ENCODE results near the gene CDIP1. TPM values are rescaled to one million over a fixed set of nuclear protein-coding genes. Genes with fewer than 3 reads are reported as not detected.

The CDIP1 gene
- total RNA-seq, 1 experiment from 2014 or later = 17.2 TPM

- DNase-seq (ENCODE audit: low spot score) = no peak
- in situ Hi-C loops (cut with HindIII; ENCODE audit: low sequenced_read_pairs) = loop anchor here (25.0 kb wide), 1 partner anchor 168 kb away; the partner anchor contains the start of gene NUDT16L1
These were observed 19.1 kb downstream of the CDIP1 start for GRCh38 chr16:4519274-4520058.

- in situ Hi-C loops (cut with HindIII; ENCODE audit: low sequenced_read_pairs) = loop anchor here (25.0 kb wide), 1 partner anchor 169 kb away; the partner anchor contains the start of gene NUDT16L1
- peak; percentile 89 for DNase-seq (ENCODE audit: low spot score)
These were observed 20.5 kb downstream of the CDIP1 start for GRCh38 chr16:4517812-4518680.

GRCh38 chr16:4515611-4516233 lies 22.9 kb downstream of the CDIP1 start:
- peak; percentile 25 for DNase-seq (ENCODE audit: low spot score)
- in situ Hi-C loops (cut with HindIII; ENCODE audit: low sequenced_read_pairs) = loop anchor here (25.0 kb wide), 1 partner anchor 172 kb away; the partner anchor contains the start of gene NUDT16L1

DNA sequence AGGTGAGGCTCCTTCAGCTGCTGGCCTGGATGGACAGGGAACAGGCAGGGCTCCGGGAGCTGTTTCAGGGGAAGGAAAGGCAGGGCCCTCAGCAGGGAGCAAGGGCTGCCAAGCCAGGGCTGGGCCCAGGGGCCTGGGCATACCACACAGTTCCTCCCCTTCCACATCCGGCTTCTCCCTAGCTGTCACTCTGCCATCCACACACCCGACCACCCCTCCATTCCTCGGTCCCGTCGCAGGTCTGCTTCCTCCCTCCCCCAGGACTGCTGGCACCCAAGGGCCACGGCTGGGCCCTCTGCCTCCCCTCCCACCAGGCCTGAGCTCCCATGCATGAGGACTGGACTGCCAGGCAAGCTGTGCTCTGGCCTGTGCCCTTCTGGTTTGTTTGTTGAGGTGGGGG lies 24.0 kb downstream of the CDIP1 start:
- in situ Hi-C loops (cut with HindIII; ENCODE audit: low sequenced_read_pairs) = loop anchor here (25.0 kb wide), 1 partner anchor 173 kb away; the partner anchor contains the start of gene NUDT16L1
- peak; percentile 27 for DNase-seq (ENCODE audit: low spot score)

DNA sequence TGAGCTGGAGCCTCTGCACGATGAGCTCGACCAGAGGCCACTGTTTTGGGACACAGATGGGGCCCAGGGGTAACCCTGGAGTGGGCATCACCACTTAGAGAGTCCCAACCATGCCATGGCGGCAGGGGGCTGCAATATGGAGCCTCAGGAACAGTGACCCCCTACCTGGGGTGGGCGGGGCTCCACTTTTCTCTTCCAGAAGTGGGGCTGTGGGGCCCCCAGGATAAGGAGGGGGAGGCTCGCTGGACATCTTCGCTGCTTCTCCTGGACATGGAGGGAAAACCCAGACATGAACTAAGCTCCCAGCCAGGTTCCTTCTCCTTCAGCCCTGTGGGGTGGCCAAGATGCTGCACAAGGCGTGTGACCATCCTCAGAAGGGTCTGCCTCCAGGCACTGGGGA lies 24.7 kb downstream of the CDIP1 start:
- in situ Hi-C loops (cut with HindIII; ENCODE audit: low sequenced_read_pairs) = loop anchor here (25.0 kb wide), 1 partner anchor 173 kb away; the partner anchor contains the start of gene NUDT16L1
- no peak for DNase-seq (ENCODE audit: low spot score)

DNA sequence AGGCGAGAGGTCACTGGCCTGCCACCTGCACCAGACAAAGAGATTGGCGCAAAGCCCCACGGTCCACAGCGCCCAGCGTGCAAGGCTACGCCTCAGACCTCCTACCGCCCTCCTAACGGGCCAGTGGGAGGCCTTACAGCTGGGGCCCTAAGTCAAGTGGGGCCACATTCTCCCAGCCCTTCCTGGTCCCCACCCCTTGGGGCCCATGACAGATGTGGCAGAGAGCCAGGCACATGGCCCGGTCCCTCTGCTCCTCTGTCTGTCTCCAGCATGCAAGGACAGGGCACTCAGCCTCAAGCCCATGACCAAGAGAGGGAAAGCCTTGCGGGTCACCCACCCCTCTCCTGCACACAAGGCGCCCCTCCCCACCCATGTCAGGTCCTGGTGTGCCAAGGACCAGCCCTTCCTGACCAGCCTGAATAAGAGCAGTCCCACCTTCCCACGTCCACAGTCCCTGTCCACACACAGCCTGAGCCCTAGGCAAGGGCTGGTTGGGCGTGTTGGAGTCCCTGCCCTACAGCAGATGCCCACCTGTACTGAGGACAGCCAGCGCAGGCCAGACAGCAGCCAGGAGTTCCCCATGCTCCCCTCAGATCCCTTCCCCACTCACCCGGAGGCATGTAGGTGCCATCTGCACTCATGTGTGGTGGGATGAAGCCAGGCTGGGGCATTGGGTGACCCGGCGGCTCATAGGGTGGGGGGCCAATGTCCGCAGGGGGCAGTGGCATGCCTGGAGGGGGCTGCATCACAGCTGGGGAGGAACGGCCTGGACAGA lies 25.3 kb downstream of the CDIP1 start:
- in situ Hi-C loops (cut with HindIII; ENCODE audit: low sequenced_read_pairs) = loop anchor here (25.0 kb wide), 1 partner anchor 174 kb away; the partner anchor contains the start of gene NUDT16L1
- peak; percentile 41 for DNase-seq (ENCODE audit: low spot score)

- in situ Hi-C loops (cut with HindIII; ENCODE audit: low sequenced_read_pairs) = loop anchor here (25.0 kb wide), 1 partner anchor 175 kb away; the partner anchor contains the start of gene NUDT16L1
These were observed 26.1 kb downstream of the CDIP1 start for GRCh38 chr16:4512473-4512872.

DNA sequence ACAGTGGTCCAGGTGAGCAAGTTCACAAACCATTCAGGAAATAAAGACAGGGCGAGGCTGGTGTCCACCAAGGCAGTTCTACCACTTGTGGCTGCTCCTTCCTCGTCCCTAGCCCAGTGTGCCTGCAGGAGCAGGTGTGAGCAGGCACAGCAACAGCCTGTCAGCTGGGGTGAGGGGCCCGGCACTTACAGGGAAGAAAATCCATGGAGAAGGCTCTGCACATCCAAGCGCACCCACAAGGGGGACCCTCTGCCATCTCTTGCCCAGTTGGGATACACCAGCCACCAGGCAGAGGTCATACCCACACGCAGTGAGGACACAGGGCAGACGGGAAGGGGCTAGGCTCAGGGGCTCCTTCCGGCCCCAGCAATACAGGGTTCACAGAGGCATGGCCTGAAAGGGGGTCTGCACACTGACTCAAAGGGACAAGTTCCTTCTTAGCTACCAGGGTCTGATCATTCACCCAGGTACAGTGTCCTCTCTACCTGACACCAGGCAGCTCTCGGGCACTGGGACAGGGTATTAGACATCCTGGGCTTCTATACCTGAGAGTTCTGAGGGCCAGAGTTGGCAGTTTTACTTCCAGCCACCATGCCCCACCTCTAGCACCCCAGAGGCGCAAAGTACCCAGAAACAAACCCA lies 27.0 kb downstream of the CDIP1 start:
- in situ Hi-C loops (cut with HindIII; ENCODE audit: low sequenced_read_pairs) = loop anchor here (25.0 kb wide), 1 partner anchor 176 kb away; the partner anchor contains the start of gene NUDT16L1
- DNase-seq (ENCODE audit: low spot score) = peak; percentile 76

More at GRCh38 chr16:4512473-4512872, 26.1 kb downstream of the CDIP1 start:
- no peak for DNase-seq (ENCODE audit: low spot score)

GRCh38 chr16:4510747-4511426 lies 27.7 kb downstream of the CDIP1 start:
- DNase-seq (ENCODE audit: low spot score) = no peak
- in situ Hi-C loops (cut with HindIII; ENCODE audit: low sequenced_read_pairs) = loop anchor here (25.0 kb wide), 1 partner anchor 176 kb away; the partner anchor contains the start of gene NUDT16L1

DNA sequence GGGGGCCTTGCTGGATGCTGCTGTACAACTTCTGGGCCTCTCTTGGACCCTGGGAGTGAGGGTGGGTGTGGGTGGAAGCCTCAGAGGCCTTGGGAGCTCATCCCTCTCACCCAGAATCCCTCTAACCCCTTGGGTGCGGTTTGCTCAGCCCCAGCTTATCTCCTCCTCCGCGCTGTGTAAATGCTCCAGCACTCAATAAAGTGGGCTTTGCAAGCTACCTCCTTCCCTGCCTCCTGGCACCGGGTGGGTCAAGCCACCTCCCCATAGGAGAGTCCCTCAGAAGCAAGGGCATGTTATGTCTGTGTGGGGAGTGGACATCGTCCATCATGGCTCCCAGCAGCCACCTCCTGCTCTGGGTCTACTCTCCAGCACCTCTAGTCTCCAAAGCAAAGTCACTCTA lies 28.4 kb downstream of the CDIP1 start:
- in situ Hi-C loops (cut with HindIII; ENCODE audit: low sequenced_read_pairs) = loop anchor here (25.0 kb wide), 1 partner anchor 177 kb away; the partner anchor contains the start of gene NUDT16L1
- no peak for DNase-seq (ENCODE audit: low spot score)

- in situ Hi-C loops (cut with HindIII; ENCODE audit: low sequenced_read_pairs) = loop anchor here (25.0 kb wide), 1 partner anchor 178 kb away; the partner anchor contains the start of gene NUDT16L1
- DNase-seq (ENCODE audit: low spot score) = no peak
These were observed 29.2 kb downstream of the CDIP1 start for GRCh38 chr16:4509420-4509819.

DNA sequence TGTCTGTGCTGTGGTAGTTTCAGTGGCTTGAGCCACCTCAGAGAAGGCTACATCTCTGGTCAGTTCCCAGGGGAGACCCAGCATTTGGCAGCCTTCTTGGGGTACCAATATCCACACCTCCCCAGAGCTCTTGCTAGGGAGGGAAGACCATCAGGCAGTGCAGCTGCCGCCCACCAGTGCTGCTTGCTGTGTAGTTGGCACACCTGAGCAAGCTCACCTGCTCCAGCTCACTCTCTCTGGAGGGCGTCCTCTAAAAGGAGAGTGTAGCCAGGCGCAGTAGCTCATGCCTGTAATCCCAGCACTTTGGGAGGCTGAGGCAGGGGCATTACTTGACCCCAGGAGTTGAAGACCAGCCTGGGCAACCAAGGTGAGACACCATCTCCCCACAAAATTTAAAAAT lies 29.8 kb downstream of the CDIP1 start:
- in situ Hi-C loops (cut with HindIII; ENCODE audit: low sequenced_read_pairs) = loop anchor here (25.0 kb wide), 1 partner anchor 178 kb away; the partner anchor contains the start of gene NUDT16L1
- DNase-seq (ENCODE audit: low spot score) = no peak

DNA sequence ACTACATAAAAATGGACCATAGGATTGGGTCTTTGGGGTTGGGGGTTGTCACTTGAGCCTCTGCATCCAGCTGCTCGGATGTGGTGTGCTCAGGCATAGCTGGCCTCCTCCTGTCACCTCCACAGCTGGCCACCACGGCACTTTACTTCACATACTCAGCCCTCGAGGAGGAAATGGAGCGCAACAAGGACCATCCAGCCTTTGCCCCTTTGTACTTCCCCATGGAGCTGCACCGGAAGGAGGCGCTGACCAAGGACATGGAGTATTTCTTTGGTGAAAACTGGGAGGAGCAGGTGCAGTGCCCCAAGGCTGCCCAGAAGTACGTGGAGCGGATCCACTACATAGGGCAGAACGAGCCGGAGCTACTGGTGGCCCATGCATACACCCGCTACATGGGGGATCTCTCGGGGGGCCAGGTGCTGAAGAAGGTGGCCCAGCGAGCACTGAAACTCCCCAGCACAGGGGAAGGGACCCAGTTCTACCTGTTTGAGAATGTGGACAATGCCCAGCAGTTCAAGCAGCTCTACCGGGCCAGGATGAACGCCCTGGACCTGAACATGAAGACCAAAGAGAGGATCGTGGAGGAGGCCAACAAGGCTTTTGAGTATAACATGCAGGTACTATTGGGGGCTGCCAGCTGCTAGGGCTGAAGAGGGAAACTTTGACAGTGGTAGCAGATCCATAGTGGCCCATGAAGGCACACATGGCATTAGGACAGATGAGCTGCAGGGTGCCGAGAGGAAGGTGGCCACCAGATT lies 30.8 kb downstream of the CDIP1 start:
- in situ Hi-C loops (cut with HindIII; ENCODE audit: low sequenced_read_pairs) = loop anchor here (25.0 kb wide), 1 partner anchor 180 kb away; the partner anchor contains the start of gene NUDT16L1
- no peak for DNase-seq (ENCODE audit: low spot score)

DNA sequence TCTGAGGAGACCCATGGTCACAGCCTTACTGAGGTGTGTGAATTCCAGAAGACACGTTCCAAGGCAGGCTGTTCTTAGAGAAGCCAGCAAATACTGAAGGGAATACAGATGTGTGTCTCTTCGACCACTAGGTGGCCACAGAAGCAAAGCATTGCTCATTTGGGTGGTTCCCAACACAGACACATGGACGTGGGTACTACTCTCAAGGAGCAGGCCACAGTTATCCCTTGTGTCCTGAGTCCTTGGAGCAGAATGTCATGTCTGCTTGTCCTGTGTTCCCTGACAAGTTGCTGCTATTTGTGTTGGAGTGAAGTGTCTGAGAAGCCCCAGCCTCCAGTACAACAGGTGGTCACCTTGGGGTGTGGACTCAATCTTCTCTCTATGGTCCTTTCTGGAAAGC lies 32.1 kb downstream of the CDIP1 start:
- in situ Hi-C loops (cut with HindIII; ENCODE audit: low sequenced_read_pairs) = loop anchor here (25.0 kb wide), 1 partner anchor 181 kb away; the partner anchor contains the start of gene NUDT16L1

GRCh38 chr16:4505356-4506147 lies 33.0 kb downstream of the CDIP1 start:
- in situ Hi-C loops (cut with HindIII; ENCODE audit: low sequenced_read_pairs) = loop anchor here (25.0 kb wide), 1 partner anchor 182 kb away; the partner anchor contains the start of gene NUDT16L1
- DNase-seq (ENCODE audit: low spot score) = no peak

More for the DNA sequence above, 32.1 kb downstream of the CDIP1 start:
- DNase-seq (ENCODE audit: low spot score) = peak; percentile 91

Data from G401 (cell line).